ENCODE data around the gene HTR1D.
"Not testable (repeated sequence)": the region's sequence is repeated elsewhere in the genome, so short reads cannot be mapped to it uniquely, and the experiment has no call there.

The HTR1D gene

DNA sequence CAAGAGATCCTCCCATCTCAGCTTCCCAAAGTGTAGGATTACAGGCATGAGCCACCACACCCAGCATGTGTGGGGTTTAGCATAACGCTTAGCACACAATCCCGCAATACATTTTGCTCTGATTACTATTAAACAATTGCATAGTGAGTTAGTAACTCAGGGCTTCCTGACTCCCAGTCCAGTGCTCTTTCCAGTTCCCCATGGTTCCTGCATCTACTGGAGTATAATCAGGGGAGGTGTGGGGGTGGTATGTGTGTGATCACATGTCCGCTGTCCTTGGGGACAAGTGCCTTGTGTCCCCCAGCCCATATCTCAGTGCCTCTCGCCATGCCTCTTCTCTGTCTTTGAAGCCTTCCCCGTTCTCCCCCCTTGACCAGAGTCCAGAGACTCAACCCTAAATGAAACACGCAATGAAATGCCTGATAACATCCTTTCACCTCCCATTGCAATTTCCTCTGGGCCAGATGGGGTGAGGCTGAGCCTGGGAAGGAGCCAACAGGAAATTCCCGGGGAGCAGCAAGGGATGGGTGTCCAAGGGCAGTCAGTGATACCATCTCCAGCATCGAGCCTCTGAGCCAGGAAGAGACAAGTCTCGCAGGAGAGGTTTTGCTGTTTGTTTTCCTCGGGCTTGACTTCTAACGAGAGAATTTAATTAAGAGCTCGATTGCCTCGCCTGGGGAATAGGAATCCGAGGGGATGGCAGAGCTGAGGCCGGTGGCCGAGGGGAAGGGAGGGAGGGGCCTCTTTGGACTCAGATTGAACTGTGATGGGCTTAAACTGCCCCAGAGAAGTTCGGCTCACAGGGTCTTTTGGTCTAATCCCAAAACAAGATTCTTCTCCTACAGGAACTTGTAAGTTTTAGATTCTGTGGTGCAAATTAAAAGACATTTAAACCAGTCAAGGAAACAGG lies 7.7 kb upstream of the HTR1D start:
- TF ChIP-seq, protein P1, sequence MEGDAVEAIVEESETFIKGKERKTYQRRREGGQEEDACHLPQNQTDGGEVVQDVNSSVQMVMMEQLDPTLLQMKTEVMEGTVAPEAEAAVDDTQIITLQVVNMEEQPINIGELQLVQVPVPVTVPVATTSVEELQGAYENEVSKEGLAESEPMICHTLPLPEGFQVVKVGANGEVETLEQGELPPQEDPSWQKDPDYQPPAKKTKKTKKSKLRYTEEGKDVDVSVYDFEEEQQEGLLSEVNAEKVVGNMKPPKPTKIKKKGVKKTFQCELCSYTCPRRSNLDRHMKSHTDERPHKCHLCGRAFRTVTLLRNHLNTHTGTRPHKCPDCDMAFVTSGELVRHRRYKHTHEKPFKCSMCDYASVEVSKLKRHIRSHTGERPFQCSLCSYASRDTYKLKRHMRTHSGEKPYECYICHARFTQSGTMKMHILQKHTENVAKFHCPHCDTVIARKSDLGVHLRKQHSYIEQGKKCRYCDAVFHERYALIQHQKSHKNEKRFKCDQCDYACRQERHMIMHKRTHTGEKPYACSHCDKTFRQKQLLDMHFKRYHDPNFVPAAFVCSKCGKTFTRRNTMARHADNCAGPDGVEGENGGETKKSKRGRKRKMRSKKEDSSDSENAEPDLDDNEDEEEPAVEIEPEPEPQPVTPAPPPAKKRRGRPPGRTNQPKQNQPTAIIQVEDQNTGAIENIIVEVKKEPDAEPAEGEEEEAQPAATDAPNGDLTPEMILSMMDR (conservative IDR thresholded peaks at IDR 0.05; ENCODE audit: low read length), result no peak
- H3K4me3 ChIP-seq (ENCODE audit: low read length), result no peak overlapping the region; the same call in 1 of the 2 replicates

DNA sequence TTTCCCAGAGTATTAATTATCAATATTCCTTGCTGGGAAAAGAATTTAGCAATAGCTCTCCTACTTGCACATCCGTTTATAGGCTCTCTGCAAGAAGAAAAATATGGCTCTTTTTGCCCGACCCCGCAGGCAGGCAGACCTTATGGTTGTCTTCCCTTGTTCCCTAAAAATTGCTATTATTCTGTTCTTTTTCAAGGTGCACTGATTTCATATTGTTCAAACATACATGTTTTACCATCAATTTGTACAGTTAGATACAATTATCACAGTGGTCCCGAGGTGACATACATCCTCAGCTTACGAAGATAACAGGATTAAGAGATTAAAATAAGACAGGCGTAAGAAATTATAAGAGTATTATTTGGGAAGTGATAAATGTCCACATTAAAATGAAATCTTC lies 6.7 kb upstream of the HTR1D start:
- H3K4me3 ChIP-seq (ENCODE audit: low read length); DNase-seq (ENCODE audit: low read depth): not testable (repeated sequence)

More for the DNA sequence above, 7.7 kb upstream of the HTR1D start:
- DNase-seq (ENCODE audit: low read depth), result peak; percentile 81

DNA sequence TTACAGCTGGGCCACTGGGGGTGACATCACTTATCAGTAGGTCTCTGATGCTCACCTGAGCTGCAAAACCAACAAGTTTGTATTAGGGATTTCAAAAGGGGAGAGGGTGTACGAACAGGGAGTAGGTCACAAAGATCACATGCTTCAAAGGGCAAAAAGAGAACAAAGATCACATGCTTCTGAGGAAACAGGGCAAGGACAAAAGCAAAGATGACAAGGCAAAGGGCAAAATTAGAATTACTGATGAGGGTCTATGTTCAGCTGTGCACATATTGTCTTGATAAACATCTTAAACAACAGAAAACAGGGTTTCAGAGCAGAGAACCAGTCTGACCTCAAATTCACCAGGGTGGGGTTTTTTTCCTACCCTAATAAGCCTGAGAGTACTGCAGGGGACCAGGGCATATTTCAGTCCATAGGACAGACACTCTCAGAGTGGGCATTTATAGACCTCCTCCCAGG lies 6.2 kb upstream of the HTR1D start:
- DNase-seq (ENCODE audit: low read depth); H3K4me3 ChIP-seq (ENCODE audit: low read length): not testable (repeated sequence)

DNA sequence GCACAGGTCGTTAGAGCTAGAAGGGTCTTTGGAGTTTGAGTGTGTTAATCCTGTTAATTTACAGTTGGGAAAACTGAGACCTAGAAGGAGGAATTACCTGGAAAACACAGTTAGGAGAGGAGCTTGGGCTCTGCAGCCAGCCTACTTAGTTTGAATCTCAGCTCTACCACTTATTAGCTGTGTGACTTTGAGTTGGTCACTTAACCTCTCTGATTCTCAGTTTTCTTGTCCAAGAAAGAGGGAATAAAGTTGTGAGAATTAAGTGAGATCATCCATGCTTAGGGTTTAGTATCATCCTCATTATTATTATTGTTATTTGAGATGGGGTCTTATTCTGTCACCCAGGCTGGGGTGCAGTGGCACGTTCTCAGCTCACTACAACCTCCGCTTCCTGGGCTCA lies 5.4 kb upstream of the HTR1D start:
- H3K4me3 ChIP-seq (ENCODE audit: low read length), result no peak overlapping the region
- DNase-seq (ENCODE audit: low read depth), result no peak
- TF ChIP-seq, protein P1 (conservative IDR thresholded peaks at IDR 0.05; ENCODE audit: low read length), result no peak

DNA sequence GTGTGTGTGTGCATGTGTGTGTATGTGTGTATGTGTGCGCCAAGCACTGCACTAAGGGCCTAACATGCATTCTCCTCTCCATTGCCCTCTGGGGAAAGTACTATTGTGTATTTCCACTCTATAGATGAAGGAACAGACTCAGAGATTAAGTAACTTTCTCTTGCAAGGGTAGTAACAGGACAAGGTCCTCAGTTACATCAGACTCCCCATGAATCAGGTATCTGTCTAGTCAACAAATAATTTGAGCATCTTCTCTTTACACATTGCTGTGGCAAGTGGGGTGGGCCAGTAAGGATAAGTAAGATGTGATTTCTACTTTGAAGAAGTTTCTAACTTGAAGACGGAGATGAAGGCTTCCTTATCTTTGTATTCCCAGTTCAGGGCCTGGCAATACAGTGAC lies 5.0 kb upstream of the HTR1D start:
- no peak for DNase-seq (ENCODE audit: low read depth)
- no peak overlapping the region for H3K4me3 ChIP-seq (ENCODE audit: low read length)
- TF ChIP-seq, protein P1 (conservative IDR thresholded peaks at IDR 0.05; ENCODE audit: low read length), result no peak

DNA sequence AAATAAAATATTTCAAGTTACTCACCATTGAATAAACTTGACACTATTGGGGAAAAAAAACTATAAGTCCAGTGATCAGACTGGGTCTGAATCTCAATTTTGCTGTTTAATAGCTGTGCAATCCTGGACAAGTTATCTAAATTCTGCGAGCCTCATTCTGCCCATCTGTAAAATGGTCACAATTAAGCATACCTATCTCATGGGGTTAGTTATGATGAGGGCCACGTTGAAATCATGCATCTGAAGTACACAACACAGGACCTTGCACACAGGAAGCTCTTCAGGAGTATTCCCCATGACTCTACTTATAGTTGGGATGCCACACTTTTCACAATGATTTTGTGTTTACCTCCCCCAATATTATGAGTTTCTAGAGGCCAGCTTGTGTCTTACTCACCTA lies 3.8 kb upstream of the HTR1D start:
- TF ChIP-seq, protein P1 (conservative IDR thresholded peaks at IDR 0.05; ENCODE audit: low read length), result no peak

DNA sequence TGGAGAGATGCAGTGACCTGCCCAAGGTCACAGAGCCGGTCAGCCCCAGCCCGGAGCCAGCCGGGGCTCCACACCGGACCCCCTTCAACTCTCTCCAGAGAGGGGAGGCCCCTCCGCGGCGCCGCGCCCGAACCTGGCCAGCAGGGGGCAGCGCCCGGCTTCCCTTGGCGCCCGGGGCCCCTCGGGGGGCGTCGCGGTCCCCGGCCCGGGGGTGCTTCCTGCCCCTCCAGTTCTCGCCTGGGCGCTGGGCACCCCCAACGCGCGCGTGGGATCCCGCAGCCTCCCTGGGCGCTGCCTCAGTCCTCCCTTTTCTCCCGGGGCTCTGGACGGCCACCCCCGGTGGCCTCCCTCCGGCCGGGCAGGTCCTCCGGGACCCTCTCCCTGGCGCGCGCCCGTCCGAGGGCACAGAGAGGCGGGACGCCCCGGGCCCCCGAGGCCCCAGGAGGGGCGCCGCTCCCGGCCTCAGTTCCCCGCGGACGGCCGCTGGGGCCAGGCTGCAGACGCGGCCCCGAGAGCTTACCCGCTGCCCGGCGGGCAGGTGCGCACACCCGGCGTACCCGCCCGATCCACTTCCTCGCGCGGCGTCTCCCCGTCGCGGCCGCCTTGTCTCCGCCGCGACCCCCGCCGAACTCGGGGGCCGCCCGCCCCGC lies 406 bp downstream of the HTR1D start:
- H3K4me3 ChIP-seq (ENCODE audit: low read length), result no peak overlapping the region
- TF ChIP-seq, protein P1 (conservative IDR thresholded peaks at IDR 0.05; ENCODE audit: low read length), result peak; percentile 32
- DNase-seq (ENCODE audit: low read depth), result no peak

More for the DNA sequence above, 3.8 kb upstream of the HTR1D start:
- DNase-seq (ENCODE audit: low read depth), result no peak
- H3K4me3 ChIP-seq (ENCODE audit: low read length), result no peak overlapping the region

All from AG10803 (cell line).